Activated naive CD8-positive, alpha-beta T cell treated with anti-CD3 and anti-CD28 coated beads, Interleukin-2, amount 50 U/mL, for 24 hours (primary cell): ENCODE results near the gene SSX5.
A peak's percentile ranks its signal among the peaks of the same experiment; 100 is the strongest.
"Not testable (repeated sequence)": the region's sequence is repeated elsewhere in the genome, so short reads cannot be mapped to it uniquely, and the experiment has no call there.

ENCODE experiments used
- ATAC-seq: fragments of 150-1000 bp; cut with Tn5 transposase; one replicate; pipeline ENCODE4 v1.10.0; 2021
- DNase-seq: peaks from one replicate; pipeline ENCODE4 v3.0.0; 2021
- H3K27ac Mint-ChIP-seq: one replicate; pipeline ENCODE4 v1.8.0; 2021; ENCODE audit warnings: mild to moderate bottlenecking, mixed read lengths
- H3K27me3 Mint-ChIP-seq: one replicate; pipeline ENCODE4 v1.8.0; 2021; ENCODE audit warnings: mixed read lengths
- H3K36me3 Mint-ChIP-seq: one replicate; pipeline ENCODE4 v1.8.0; 2021; ENCODE audit warnings: low read depth, mixed read lengths
- H3K4me1 Mint-ChIP-seq: one replicate; pipeline ENCODE4 v1.8.0; 2021; ENCODE audit warnings: mixed read lengths
- H3K4me3 Mint-ChIP-seq: one replicate; pipeline ENCODE4 v1.8.0; 2021; ENCODE audit warnings: mild to moderate bottlenecking, moderate library complexity, mixed read lengths
- H3K9me3 Mint-ChIP-seq: one replicate; pipeline ENCODE4 v1.8.0; 2021; ENCODE audit warnings: mixed read lengths

The SSX5 gene

GRCh38 chrX:48196745-48197201, at the start of gene SSX5:
Gene SSX5, minus strand, starts transcription at chrX:48196795. Its CDS starts 1,437 bp downstream, at chrX:48195358.
- no peak for ATAC-seq
- H3K36me3 Mint-ChIP-seq: no peaks in the 10 kb centered on the region
- H3K27ac Mint-ChIP-seq: no peak within 1 kb of the TSS
- DNase-seq: no peak
- no peaks in the 10 kb centered on the region for H3K9me3 Mint-ChIP-seq
- H3K27me3 Mint-ChIP-seq: no peaks in the 10 kb centered on the region
- H3K4me1 Mint-ChIP-seq: no peaks in the 10 kb centered on the region
- H3K4me3 Mint-ChIP-seq: no peak within 1 kb of the TSS

GRCh38 chrX:48224196-48224595, 27.6 kb upstream of the SSX5 start:
- not testable (repeated sequence) for H3K9me3 Mint-ChIP-seq, H3K27ac Mint-ChIP-seq, H3K27me3 Mint-ChIP-seq, DNase-seq, H3K36me3 Mint-ChIP-seq, H3K4me1 Mint-ChIP-seq, H3K4me3 Mint-ChIP-seq, ATAC-seq

- H3K27me3 Mint-ChIP-seq, H3K27ac Mint-ChIP-seq, ATAC-seq, H3K36me3 Mint-ChIP-seq, H3K4me1 Mint-ChIP-seq, H3K4me3 Mint-ChIP-seq, H3K9me3 Mint-ChIP-seq, DNase-seq: not testable (repeated sequence)
Observed at GRCh38 chrX:48214341-48214740, 17.7 kb upstream of the SSX5 start.

- not testable (repeated sequence) for H3K4me1 Mint-ChIP-seq, ATAC-seq, H3K4me3 Mint-ChIP-seq, H3K27ac Mint-ChIP-seq, H3K27me3 Mint-ChIP-seq, H3K36me3 Mint-ChIP-seq, H3K9me3 Mint-ChIP-seq, DNase-seq
Observed at GRCh38 chrX:48190024-48190423, 6.6 kb downstream of the SSX5 start.

GRCh38 chrX:48181882-48182281, 14.7 kb downstream of the SSX5 start:
- not testable (repeated sequence) for DNase-seq, H3K4me3 Mint-ChIP-seq, ATAC-seq, H3K36me3 Mint-ChIP-seq, H3K4me1 Mint-ChIP-seq, H3K9me3 Mint-ChIP-seq, H3K27ac Mint-ChIP-seq, H3K27me3 Mint-ChIP-seq

- no peak overlapping the region for H3K4me3 Mint-ChIP-seq
- no peak for DNase-seq
- ATAC-seq: no peak
- H3K4me1 Mint-ChIP-seq: no peaks in the 10 kb centered on the region
- H3K27ac Mint-ChIP-seq: no peak overlapping the region
- H3K27me3 Mint-ChIP-seq: peaks cover 1% of the 10 kb centered on the region
- H3K9me3 Mint-ChIP-seq: no peaks in the 10 kb centered on the region
- H3K36me3 Mint-ChIP-seq: no peaks in the 10 kb centered on the region
Observed at GRCh38 chrX:48180811-48181210, 15.8 kb downstream of the SSX5 start.

- H3K27ac Mint-ChIP-seq: no peak overlapping the region
- peaks cover 1% of the 10 kb centered on the region for H3K27me3 Mint-ChIP-seq
- H3K4me1 Mint-ChIP-seq: no peaks in the 10 kb centered on the region
- DNase-seq (no peak), ATAC-seq (no peak)
- no peaks in the 10 kb centered on the region for H3K36me3 Mint-ChIP-seq
- H3K9me3 Mint-ChIP-seq: no peaks in the 10 kb centered on the region
- no peak overlapping the region for H3K4me3 Mint-ChIP-seq
Observed at GRCh38 chrX:48179691-48180090, 16.9 kb downstream of the SSX5 start.

- H3K4me3 Mint-ChIP-seq, H3K4me1 Mint-ChIP-seq, H3K27ac Mint-ChIP-seq, H3K36me3 Mint-ChIP-seq, ATAC-seq, H3K27me3 Mint-ChIP-seq, H3K9me3 Mint-ChIP-seq, DNase-seq: not testable (repeated sequence)
Observed at GRCh38 chrX:48166322-48166721, 30.3 kb downstream of the SSX5 start.

GRCh38 chrX:48165241-48165640, 31.4 kb downstream of the SSX5 start:
- no peak overlapping the region for H3K27ac Mint-ChIP-seq
- ATAC-seq (no peak), DNase-seq (no peak)
- no peaks in the 10 kb centered on the region for H3K36me3 Mint-ChIP-seq
- H3K27me3 Mint-ChIP-seq: no peaks in the 10 kb centered on the region
- H3K9me3 Mint-ChIP-seq: no peaks in the 10 kb centered on the region
- H3K4me3 Mint-ChIP-seq: no peak overlapping the region
- H3K4me1 Mint-ChIP-seq: no peaks in the 10 kb centered on the region

- H3K4me1 Mint-ChIP-seq: no peaks in the 10 kb centered on the region
- no peaks in the 10 kb centered on the region for H3K27me3 Mint-ChIP-seq
- no peak overlapping the region for H3K4me3 Mint-ChIP-seq
- ATAC-seq (no peak), DNase-seq (no peak)
- H3K36me3 Mint-ChIP-seq: no peaks in the 10 kb centered on the region
- H3K27ac Mint-ChIP-seq: no peak overlapping the region
- no peaks in the 10 kb centered on the region for H3K9me3 Mint-ChIP-seq
Observed at GRCh38 chrX:48156014-48156413, 40.6 kb downstream of the SSX5 start.

GRCh38 chrX:48154796-48155195, 41.8 kb downstream of the SSX5 start:
- H3K36me3 Mint-ChIP-seq: no peaks in the 10 kb centered on the region

GRCh38 chrX:48153769-48154168, 42.8 kb downstream of the SSX5 start:
- Mint-ChIP-seq H3K27ac (no peak overlapping the region), H3K9me3 (no peaks in the 10 kb centered on the region), H3K27me3 (no peaks in the 10 kb centered on the region), H3K36me3 (no peaks in the 10 kb centered on the region), H3K4me1 (no peaks in the 10 kb centered on the region), H3K4me3 (no peak overlapping the region)
- ATAC-seq: no peak
- no peak for DNase-seq

More at GRCh38 chrX:48154796-48155195, 41.8 kb downstream of the SSX5 start:
- Mint-ChIP-seq H3K4me3 (no peak overlapping the region), H3K9me3 (no peaks in the 10 kb centered on the region), H3K27ac (no peak overlapping the region), H3K4me1 (no peaks in the 10 kb centered on the region), H3K27me3 (no peaks in the 10 kb centered on the region)
- no peak for ATAC-seq
- no peak for DNase-seq

GRCh38 chrX:48142697-48143096, 53.9 kb downstream of the SSX5 start:
- DNase-seq (peak; percentile 26), ATAC-seq (peak; percentile 82)
- H3K4me3 Mint-ChIP-seq, H3K36me3 Mint-ChIP-seq, H3K27me3 Mint-ChIP-seq, H3K9me3 Mint-ChIP-seq: not testable (repeated sequence)
- Mint-ChIP-seq H3K27ac (peak overlapping the region; percentile 75), H3K4me1 (peaks cover 20% of the 10 kb centered on the region)

GRCh38 chrX:48141810-48142508, 54.6 kb downstream of the SSX5 start:
- not testable (repeated sequence) for H3K36me3 Mint-ChIP-seq, H3K27ac Mint-ChIP-seq, H3K4me3 Mint-ChIP-seq, DNase-seq, H3K9me3 Mint-ChIP-seq, H3K27me3 Mint-ChIP-seq
- ATAC-seq: peak; percentile 66
- peaks cover 20% of the 10 kb centered on the region for H3K4me1 Mint-ChIP-seq

- not testable (repeated sequence) for H3K36me3 Mint-ChIP-seq, H3K4me3 Mint-ChIP-seq, H3K27ac Mint-ChIP-seq, DNase-seq, ATAC-seq, H3K27me3 Mint-ChIP-seq, H3K9me3 Mint-ChIP-seq
- H3K4me1 Mint-ChIP-seq: peaks cover 16% of the 10 kb centered on the region
Observed at GRCh38 chrX:48139076-48139475, 57.5 kb downstream of the SSX5 start.
